ENCODE results near the gene PTPMT1. TPM values are rescaled to one million over a fixed set of nuclear protein-coding genes. Genes with fewer than 3 reads are reported as not detected.

Gene PTPMT1
- total RNA-seq, 1 donor from 2014 or later: 43.6 TPM

DNA sequence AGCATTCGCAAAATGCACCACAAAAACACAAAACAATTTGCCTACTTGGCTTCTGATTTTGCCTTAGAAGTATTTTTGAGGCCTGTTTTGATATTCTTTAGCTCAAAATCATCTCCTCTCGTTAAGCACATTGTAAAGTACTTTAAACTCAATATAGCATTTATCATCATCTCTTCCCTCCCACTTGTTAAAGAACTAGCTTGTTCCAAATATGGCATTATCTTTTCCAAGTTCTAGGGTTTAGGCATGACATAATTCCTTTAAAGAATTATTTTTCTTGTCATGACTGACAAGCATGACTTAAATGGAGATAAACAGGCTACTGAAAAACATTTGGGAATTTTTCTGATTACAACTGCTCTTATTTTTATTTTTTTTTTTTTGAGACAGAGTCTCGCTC lies 33.7 kb upstream of the PTPMT1 start:
- no peak for TF ChIP-seq CTCF (conservative IDR thresholded peaks at IDR 0.05)
- Mint-ChIP-seq H3K4me3 (no peak overlapping the region), H3K27ac (no peak overlapping the region), H3K9me3 (no peaks in the 10 kb centered on the region), H3K27me3 (no peaks in the 10 kb centered on the region), H3K36me3 (peaks cover 14% of the 10 kb centered on the region), H3K4me1 (ENCODE audit: unreplicated experiment) (peaks cover 19% of the 10 kb centered on the region)
- no peak for DNase-seq (ENCODE audit: extremely low spot score, unreplicated experiment)

DNA sequence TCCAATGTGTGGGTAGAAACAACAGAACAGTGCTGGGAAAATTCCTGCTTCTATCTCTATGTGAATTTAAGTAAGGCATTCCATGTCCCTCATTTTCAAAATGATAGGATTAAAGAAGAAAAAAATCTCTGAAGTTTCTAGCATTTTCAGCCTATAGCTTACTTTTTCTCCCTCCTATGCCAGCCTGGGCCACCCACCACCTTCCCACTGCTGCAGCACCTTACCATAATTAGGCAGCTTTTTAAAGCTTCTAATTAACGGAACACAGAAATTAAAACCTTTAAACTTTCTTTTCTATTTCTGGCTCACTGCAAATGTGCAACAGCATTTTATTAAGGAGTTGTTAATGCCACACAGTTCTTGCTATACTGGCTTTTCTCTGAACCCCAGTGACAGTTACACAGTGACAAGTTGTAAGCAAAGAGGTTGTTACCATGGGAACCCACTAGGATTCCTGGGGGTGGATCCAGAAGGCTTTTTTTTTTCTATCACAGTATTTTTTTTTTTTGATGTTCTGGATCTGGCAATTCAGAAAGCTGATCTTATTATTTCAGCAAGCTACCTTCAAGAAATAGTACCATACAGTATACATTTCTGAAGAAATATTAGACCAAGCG lies 32.7 kb upstream of the PTPMT1 start:
- Mint-ChIP-seq H3K27me3 (no peaks in the 10 kb centered on the region), H3K4me3 (no peak overlapping the region), H3K27ac (peak overlapping the region; percentile 85), H3K36me3 (peaks cover 14% of the 10 kb centered on the region), H3K9me3 (no peaks in the 10 kb centered on the region), H3K4me1 (ENCODE audit: unreplicated experiment) (peaks cover 19% of the 10 kb centered on the region)
- no peak for DNase-seq (ENCODE audit: extremely low spot score, unreplicated experiment)
- TF ChIP-seq CTCF (conservative IDR thresholded peaks at IDR 0.05): no peak

GRCh38 chr11:47533690-47534151 lies 31.7 kb upstream of the PTPMT1 start:
- no peaks in the 10 kb centered on the region for H3K27me3 Mint-ChIP-seq
- peaks cover 22% of the 10 kb centered on the region for H3K4me1 Mint-ChIP-seq (ENCODE audit: unreplicated experiment)
- H3K4me3 Mint-ChIP-seq: no peak overlapping the region
- no peaks in the 10 kb centered on the region for H3K9me3 Mint-ChIP-seq
- DNase-seq (ENCODE audit: extremely low spot score, unreplicated experiment): no peak
- no peak for TF ChIP-seq CTCF (conservative IDR thresholded peaks at IDR 0.05)
- peaks cover 13% of the 10 kb centered on the region for H3K36me3 Mint-ChIP-seq
- no peak overlapping the region for H3K27ac Mint-ChIP-seq

- no peak for DNase-seq (ENCODE audit: extremely low spot score, unreplicated experiment)
- TF ChIP-seq CTCF (conservative IDR thresholded peaks at IDR 0.05): no peak
- peak overlapping the region; percentile 53 for H3K27ac Mint-ChIP-seq
- no peaks in the 10 kb centered on the region for H3K9me3 Mint-ChIP-seq
- H3K36me3 Mint-ChIP-seq: peaks cover 16% of the 10 kb centered on the region
- peaks cover 31% of the 10 kb centered on the region for H3K4me1 Mint-ChIP-seq (ENCODE audit: unreplicated experiment)
- H3K4me3 Mint-ChIP-seq: no peak overlapping the region
- no peaks in the 10 kb centered on the region for H3K27me3 Mint-ChIP-seq
Measured at GRCh38 chr11:47534704-47535251, 30.6 kb upstream of the PTPMT1 start.

DNA sequence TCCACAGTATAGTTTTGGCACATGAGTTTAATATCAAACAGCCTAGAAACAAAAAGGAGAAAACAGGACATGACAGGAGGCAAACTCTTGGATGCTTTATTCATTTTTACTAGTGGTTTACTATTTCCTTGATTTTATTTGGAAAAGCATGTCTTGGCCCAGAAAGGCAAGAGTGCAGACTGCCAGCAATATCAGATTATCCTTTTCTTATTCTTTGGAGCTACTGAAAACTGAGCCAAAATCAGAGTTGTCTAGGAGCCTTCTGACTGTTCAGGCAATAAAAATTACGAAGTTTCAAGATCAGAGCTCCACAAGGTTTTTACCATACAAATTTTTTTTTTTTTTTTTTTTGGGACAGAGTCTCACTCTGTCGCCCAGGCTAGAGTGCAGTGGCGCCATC lies 28.5 kb upstream of the PTPMT1 start:
- Mint-ChIP-seq H3K4me3 (no peak overlapping the region), H3K4me1 (ENCODE audit: unreplicated experiment) (peaks cover 37% of the 10 kb centered on the region), H3K27me3 (no peaks in the 10 kb centered on the region), H3K27ac (no peak overlapping the region), H3K9me3 (no peaks in the 10 kb centered on the region), H3K36me3 (peaks cover 15% of the 10 kb centered on the region)
- no peak for TF ChIP-seq CTCF (conservative IDR thresholded peaks at IDR 0.05)
- DNase-seq (ENCODE audit: extremely low spot score, unreplicated experiment): no peak

Measured in type B pancreatic cell (in vitro differentiated cells).